ENCODE measurements around the gene CHRND. TPM values are rescaled to one million over a fixed set of nuclear protein-coding genes. Genes with fewer than 3 reads are reported as not detected.

The CHRND gene
- total and polyA plus RNA-seq, 4 donors: not detected

DNA sequence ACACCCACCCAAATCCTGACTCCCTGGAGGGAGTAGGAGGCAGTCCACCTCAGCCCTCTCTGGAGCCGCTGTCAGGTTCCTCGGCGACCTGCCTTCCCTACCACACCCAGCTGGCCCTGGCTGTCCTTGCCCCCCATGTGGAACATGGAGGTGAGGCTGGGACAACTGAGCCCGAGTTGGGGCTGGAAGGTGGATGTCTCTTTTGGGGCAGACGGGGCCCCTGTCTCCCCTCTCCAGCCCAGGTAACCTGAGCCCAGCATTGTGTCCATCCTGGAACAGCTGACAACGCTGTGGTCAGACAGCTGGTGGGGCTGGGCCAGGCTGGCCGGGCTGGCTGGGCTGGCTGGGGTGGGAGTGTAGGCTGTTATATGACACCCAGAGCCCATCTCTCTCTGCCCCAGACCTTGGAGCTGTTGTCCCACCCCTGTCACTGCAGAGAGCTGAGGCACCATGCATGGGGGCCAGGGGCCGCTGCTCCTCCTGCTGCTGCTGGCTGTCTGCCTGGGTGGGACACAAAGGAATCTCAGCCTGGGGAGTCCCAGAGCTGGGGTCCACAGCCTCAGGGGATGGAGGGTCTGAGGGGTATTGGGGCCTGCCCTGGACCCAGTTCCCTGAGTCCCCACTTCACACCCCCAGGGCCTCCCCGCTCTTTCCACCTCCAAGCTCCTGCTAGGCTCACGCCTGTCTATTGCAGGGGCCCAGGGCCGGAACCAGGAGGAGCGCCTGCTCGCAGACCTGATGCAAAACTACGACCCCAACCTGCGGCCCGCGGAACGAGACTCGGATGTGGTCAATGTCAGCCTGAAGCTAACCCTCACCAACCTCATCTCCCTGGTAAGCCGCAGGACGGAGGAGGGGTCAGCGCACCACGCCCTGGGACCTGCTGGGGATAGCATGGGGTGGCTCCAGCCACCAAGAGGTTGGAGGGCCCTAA is 13.6 kb downstream of the CHRND start, which contains the start of gene CHRNG (continued):
- TF ChIP-seq NR2F2 (IDR thresholded peaks at IDR 0.05): no peak

DNA sequence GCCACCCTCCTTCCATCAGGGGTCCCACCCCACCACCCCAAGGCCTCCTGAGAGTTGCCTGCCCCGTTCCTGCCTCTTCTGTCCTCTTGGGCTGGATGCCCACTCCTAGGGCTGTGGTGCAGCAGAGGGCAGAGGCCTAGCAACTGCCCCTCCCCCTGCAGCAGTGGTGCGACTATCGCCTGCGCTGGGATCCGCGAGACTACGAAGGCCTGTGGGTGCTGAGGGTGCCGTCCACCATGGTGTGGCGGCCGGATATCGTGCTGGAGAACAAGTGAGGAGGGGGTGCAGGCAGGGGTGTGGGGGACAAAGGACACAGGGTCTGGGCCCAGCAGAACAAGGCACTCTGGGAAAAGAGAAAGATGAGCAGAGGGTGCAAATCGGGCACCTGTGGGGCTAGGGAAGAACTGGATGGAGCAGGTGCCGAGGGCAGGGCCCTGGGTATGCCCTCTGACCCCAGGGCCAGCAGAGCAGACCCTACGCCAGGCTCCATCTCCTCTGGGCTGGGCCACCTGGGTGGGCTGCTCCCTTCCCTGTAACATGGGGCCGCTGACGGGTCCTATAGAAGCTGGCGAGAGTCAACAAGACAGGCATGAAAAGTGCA is 14.6 kb downstream of the CHRND start:
- Histone ChIP-seq H3K4me1 (ENCODE audit: control insufficient read depth in 4 of 4, insufficient read depth in 4 of 4, low read length in 3 of 4) (no peaks in the 10 kb centered on the region), H3K27me3 (ENCODE audit: control insufficient read depth in 4 of 4, insufficient read depth in 4 of 4, low read length in 3 of 4) (no peaks in the 10 kb centered on the region), H3K4me3 (ENCODE audit: low read depth in 1 of 3, low read length in 3 of 3) (no peak overlapping the region), H3K9ac (ENCODE audit: low read depth in 1 of 2, low read length in 2 of 2) (no peak overlapping the region), H3K27ac (ENCODE audit: low read depth in 1 of 2, low read length in 2 of 2) (no peak overlapping the region), H3K9me3 (ENCODE audit: control insufficient read depth in 4 of 4, low read length in 3 of 4) (peaks cover 0 to 3% (median under 1%) of the 10 kb centered on the region in 4 donors), H3K36me3 (ENCODE audit: control insufficient read depth in 4 of 4, insufficient read depth in 3 of 4, low read depth in 1 of 4, low read length in 3 of 4) (no peaks in the 10 kb centered on the region)
- WGBS: 84% methylated on average over 17 of the region's 17 CpGs
- TF ChIP-seq, protein P1, sequence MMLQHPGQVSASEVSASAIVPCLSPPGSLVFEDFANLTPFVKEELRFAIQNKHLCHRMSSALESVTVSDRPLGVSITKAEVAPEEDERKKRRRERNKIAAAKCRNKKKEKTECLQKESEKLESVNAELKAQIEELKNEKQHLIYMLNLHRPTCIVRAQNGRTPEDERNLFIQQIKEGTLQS (IDR thresholded peaks at IDR 0.05): no peak
- TF ChIP-seq FOXA2 (IDR thresholded peaks at IDR 0.05) (no peak), HNF4G (IDR thresholded peaks at IDR 0.05) (no peak), GABPA (IDR thresholded peaks at IDR 0.05 in 1 of 2, conservative IDR thresholded peaks at IDR 0.05 in 1 of 2) (no peak), EGR1 (IDR thresholded peaks at IDR 0.05; ENCODE audit: low read depth in 2 of 2) (no peak), FOXA1 (IDR thresholded peaks at IDR 0.05) (no peak), YY1 (IDR thresholded peaks at IDR 0.05) (no peak), NR2F2 (IDR thresholded peaks at IDR 0.05) (no peak), SP1 (IDR thresholded peaks at IDR 0.05) (no peak), JUND (IDR thresholded peaks at IDR 0.05) (no peak), TAF1 (conservative IDR thresholded peaks at IDR 0.05) (no peak)
- TF ChIP-seq, protein P2, sequence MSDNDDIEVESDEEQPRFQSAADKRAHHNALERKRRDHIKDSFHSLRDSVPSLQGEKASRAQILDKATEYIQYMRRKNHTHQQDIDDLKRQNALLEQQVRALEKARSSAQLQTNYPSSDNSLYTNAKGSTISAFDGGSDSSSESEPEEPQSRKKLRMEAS (IDR thresholded peaks at IDR 0.05): no peak
- TF ChIP-seq, protein P3, sequence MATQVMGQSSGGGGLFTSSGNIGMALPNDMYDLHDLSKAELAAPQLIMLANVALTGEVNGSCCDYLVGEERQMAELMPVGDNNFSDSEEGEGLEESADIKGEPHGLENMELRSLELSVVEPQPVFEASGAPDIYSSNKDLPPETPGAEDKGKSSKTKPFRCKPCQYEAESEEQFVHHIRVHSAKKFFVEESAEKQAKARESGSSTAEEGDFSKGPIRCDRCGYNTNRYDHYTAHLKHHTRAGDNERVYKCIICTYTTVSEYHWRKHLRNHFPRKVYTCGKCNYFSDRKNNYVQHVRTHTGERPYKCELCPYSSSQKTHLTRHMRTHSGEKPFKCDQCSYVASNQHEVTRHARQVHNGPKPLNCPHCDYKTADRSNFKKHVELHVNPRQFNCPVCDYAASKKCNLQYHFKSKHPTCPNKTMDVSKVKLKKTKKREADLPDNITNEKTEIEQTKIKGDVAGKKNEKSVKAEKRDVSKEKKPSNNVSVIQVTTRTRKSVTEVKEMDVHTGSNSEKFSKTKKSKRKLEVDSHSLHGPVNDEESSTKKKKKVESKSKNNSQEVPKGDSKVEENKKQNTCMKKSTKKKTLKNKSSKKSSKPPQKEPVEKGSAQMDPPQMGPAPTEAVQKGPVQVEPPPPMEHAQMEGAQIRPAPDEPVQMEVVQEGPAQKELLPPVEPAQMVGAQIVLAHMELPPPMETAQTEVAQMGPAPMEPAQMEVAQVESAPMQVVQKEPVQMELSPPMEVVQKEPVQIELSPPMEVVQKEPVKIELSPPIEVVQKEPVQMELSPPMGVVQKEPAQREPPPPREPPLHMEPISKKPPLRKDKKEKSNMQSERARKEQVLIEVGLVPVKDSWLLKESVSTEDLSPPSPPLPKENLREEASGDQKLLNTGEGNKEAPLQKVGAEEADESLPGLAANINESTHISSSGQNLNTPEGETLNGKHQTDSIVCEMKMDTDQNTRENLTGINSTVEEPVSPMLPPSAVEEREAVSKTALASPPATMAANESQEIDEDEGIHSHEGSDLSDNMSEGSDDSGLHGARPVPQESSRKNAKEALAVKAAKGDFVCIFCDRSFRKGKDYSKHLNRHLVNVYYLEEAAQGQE (IDR thresholded peaks at IDR 0.05): no peak
- TF ChIP-seq, protein P4, sequence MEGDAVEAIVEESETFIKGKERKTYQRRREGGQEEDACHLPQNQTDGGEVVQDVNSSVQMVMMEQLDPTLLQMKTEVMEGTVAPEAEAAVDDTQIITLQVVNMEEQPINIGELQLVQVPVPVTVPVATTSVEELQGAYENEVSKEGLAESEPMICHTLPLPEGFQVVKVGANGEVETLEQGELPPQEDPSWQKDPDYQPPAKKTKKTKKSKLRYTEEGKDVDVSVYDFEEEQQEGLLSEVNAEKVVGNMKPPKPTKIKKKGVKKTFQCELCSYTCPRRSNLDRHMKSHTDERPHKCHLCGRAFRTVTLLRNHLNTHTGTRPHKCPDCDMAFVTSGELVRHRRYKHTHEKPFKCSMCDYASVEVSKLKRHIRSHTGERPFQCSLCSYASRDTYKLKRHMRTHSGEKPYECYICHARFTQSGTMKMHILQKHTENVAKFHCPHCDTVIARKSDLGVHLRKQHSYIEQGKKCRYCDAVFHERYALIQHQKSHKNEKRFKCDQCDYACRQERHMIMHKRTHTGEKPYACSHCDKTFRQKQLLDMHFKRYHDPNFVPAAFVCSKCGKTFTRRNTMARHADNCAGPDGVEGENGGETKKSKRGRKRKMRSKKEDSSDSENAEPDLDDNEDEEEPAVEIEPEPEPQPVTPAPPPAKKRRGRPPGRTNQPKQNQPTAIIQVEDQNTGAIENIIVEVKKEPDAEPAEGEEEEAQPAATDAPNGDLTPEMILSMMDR (IDR thresholded peaks at IDR 0.05; ENCODE audit: low read depth, low read length, missing input control): no peak
- no peak for DNase-seq (ENCODE audit: low spot score)

Measured in liver (tissue), 9 donors.